ENCODE data around the gene ZNF417. TPM values are rescaled to one million over a fixed set of nuclear protein-coding genes. Genes with fewer than 3 reads are reported as not detected.
"Not testable (repeated sequence)": the region's sequence is repeated elsewhere in the genome, so short reads cannot be mapped to it uniquely, and the experiment has no call there.

ZNF417 gene
- total RNA-seq, 1 donor, result 19.4 TPM

DNA sequence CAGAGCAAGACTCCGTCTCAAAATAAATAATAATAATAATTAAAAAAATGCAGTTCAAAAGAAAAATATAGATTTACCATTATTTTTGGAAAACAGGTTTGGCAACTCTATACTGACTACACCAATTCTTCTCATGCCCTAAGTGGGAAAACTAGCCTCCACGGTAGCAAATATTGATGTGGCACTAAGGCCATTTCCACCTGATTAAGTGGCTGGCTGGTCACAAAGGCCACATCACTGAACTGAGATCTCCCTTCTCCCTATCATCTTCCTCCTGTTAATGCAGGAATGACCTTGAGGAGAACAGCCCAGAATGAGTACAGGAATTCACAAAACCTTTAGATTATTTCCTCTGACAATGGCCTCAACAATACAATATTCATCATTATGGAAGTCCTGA, 46.2 kb downstream of the ZNF417 start:
- no peak overlapping the region for H3K4me3 ChIP-seq (ENCODE audit: low read depth, low read length)
- TF ChIP-seq, protein P1, sequence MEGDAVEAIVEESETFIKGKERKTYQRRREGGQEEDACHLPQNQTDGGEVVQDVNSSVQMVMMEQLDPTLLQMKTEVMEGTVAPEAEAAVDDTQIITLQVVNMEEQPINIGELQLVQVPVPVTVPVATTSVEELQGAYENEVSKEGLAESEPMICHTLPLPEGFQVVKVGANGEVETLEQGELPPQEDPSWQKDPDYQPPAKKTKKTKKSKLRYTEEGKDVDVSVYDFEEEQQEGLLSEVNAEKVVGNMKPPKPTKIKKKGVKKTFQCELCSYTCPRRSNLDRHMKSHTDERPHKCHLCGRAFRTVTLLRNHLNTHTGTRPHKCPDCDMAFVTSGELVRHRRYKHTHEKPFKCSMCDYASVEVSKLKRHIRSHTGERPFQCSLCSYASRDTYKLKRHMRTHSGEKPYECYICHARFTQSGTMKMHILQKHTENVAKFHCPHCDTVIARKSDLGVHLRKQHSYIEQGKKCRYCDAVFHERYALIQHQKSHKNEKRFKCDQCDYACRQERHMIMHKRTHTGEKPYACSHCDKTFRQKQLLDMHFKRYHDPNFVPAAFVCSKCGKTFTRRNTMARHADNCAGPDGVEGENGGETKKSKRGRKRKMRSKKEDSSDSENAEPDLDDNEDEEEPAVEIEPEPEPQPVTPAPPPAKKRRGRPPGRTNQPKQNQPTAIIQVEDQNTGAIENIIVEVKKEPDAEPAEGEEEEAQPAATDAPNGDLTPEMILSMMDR (IDR thresholded peaks at IDR 0.05; ENCODE audit: insufficient read depth, low read depth, low read length), result no peak
- no peak for DNase-seq (ENCODE audit: low read depth)

GRCh38 chr19:57869655-57870054, 46.7 kb downstream of the ZNF417 start:
- not testable (repeated sequence) for H3K4me3 ChIP-seq (ENCODE audit: low read depth, low read length); DNase-seq (ENCODE audit: low read depth)

DNA sequence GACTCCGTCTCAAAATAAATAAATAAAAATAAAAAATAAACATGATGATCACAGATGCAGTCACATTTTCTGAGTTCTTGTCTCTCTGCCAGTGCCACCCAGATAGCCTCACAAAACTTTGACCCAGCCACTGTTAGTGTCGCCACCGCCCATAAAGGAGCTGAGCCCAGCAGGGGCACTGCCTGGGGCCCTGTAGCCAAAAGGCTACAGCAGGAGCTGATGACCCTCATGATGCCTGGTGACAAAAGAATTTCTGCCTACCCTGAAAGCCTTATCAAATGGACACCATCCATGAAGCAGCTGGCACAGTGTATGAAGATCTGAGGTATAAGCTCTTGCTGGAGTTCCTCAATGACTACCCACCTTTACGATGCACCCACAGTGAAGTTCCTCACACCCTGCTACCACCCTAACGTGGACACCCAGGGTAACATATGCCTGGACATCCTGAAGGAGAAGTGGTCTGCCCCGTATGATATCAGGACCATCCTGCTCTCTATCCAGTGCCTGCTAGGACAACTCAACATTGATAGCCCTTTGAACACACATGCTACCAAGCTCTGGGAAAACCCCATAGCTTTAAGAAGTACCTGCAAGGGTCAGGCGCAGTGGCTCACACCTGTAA, 48.4 kb downstream of the ZNF417 start:
- H3K4me3 ChIP-seq (ENCODE audit: low read depth, low read length), result no peak overlapping the region
- TF ChIP-seq, protein P1 (IDR thresholded peaks at IDR 0.05; ENCODE audit: insufficient read depth, low read depth, low read length), result no peak
- DNase-seq (ENCODE audit: low read depth), result no peak

Other genes with a start within 250 kb of the ZNF417 start
- gene ZSCAN4, start 247.7 kb downstream of the ZNF417 start, total RNA-seq, result not detected in 2 replicates
- 6.4 and 6.5 TPM in 2 replicates for gene ZNF551, start 234.6 kb downstream of the ZNF417 start, total RNA-seq
- gene ZNF154, start 207.4 kb downstream of the ZNF417 start, total RNA-seq, result 1.3 and 1.7 TPM in 2 replicates
- 5.8 and 6.9 TPM in 2 replicates for gene ZNF671, start 189.0 kb downstream of the ZNF417 start, total RNA-seq
- 11.9 and 14.7 TPM in 2 replicates for gene ZNF776, start 169.8 kb downstream of the ZNF417 start, total RNA-seq
- gene ZNF586, start 146.9 kb downstream of the ZNF417 start, total RNA-seq, result 12.2 and 22.9 TPM in 2 replicates
- 7.4 and 12.1 TPM in 2 replicates for gene ZNF552, start 101.7 kb downstream of the ZNF417 start, total RNA-seq
- 25.1 and 28.1 TPM in 2 replicates for gene ZNF587B, start 86.3 kb downstream of the ZNF417 start, total RNA-seq
- gene ZNF587, start 66.7 kb downstream of the ZNF417 start, total RNA-seq, result 22.2 and 29.8 TPM in 2 replicates
- 7.8 and 9.3 TPM in 2 replicates for gene ZNF814, start 27.6 kb downstream of the ZNF417 start, total RNA-seq
- gene ZNF418, start 18.8 kb upstream of the ZNF417 start, total RNA-seq, result 3.5 and 5.2 TPM in 2 replicates
- gene ZNF256, start 31.1 kb upstream of the ZNF417 start, total RNA-seq, result 4.8 and 5.2 TPM in 2 replicates
- gene C19orf18, start 57.9 kb upstream of the ZNF417 start, total RNA-seq, result under 0.01 and 0.32 TPM in 2 replicates
- gene ZNF606, start 86.2 kb upstream of the ZNF417 start, total RNA-seq, result 13.8 and 16.8 TPM in 2 replicates
- not detected in 2 replicates for gene ZSCAN1, start 117.4 kb upstream of the ZNF417 start, total RNA-seq
- 1.6 and 4.3 TPM in 2 replicates for gene ZNF135, start 142.7 kb upstream of the ZNF417 start, total RNA-seq
- gene ZSCAN18, start 181.6 kb upstream of the ZNF417 start, total RNA-seq, result 10.6 and 16.0 TPM in 2 replicates
- 9.7 and 14.2 TPM in 2 replicates for gene ZNF329, start 234.2 kb upstream of the ZNF417 start, total RNA-seq